Measurements from ENCODE around the gene UCHL1. TPM values are rescaled to one million over a fixed set of nuclear protein-coding genes. Genes with fewer than 3 reads are reported as not detected.
A peak's percentile ranks its signal among the peaks of the same experiment; 100 is the strongest.

The UCHL1 gene
- total and polyA plus RNA-seq, 10 of the 15 experiments (the other 5 are each of a cell fraction or from before 2014, with no cell fraction given): 0.29 to 178 (median 125) TPM

GRCh38 chr4:41214136-41214824 is 42.4 kb upstream of the UCHL1 start, which contains the start of gene APBB2 (continued):
- TF ChIP-seq ZNF217 (IDR thresholded peaks at IDR 0.05) (no peak), SMAD5 (IDR thresholded peaks at IDR 0.05; ENCODE audit: low read depth) (no peak), NR2C1 (IDR thresholded peaks at IDR 0.05) (no peak), POLR2AphosphoS5 (IDR thresholded peaks at IDR 0.05; ENCODE audit: low read length) (peak; percentile 38; the same call in 1 of the 2 replicates), ETV6 (conservative IDR thresholded peaks at IDR 0.05 in 1 of 2, IDR thresholded peaks at IDR 0.05 in 1 of 2; ENCODE audit: borderline replicate concordance in 1 of 2, low read depth in 1 of 2) (no peak), NFXL1 (IDR thresholded peaks at IDR 0.05; ENCODE audit: borderline replicate concordance) (no peak), JUND (IDR thresholded peaks at IDR 0.05; ENCODE audit: low read depth, low read length) (no peak), FOS (IDR thresholded peaks at IDR 0.05; ENCODE audit: borderline replicate concordance, extremely low read depth, insufficient read length) (no peak), YBX1 (IDR thresholded peaks at IDR 0.05) (no peak), CEBPB (IDR thresholded peaks at IDR 0.05; ENCODE audit: borderline replicate concordance in 1 of 2, low read depth in 2 of 2, low read length in 2 of 2) (no peak), ASH2L (IDR thresholded peaks at IDR 0.05; ENCODE audit: borderline replicate concordance, low read depth) (peak; percentile 38; the same call in 1 of the 2 replicates), IRF4 (IDR thresholded peaks at IDR 0.05; ENCODE audit: low read depth, low read length) (no peak), BACH1 (IDR thresholded peaks at IDR 0.05; ENCODE audit: borderline replicate concordance) (peak; percentile 17; the same call in 1 of the 2 replicates), EZH2 (IDR thresholded peaks at IDR 0.05; ENCODE audit: borderline replicate concordance, control insufficient read depth, low read depth, low read length) (no peak), PKNOX1 (IDR thresholded peaks at IDR 0.05) (no peak), MTA2 (IDR thresholded peaks at IDR 0.05; ENCODE audit: low read depth) (no peak), TCF12 (IDR thresholded peaks at IDR 0.05; ENCODE audit: low read depth, low read length) (peak; percentile 54; the same call in 1 of the 2 replicates), IKZF2 (IDR thresholded peaks at IDR 0.05) (peak; percentile 71; a peak in 3 of 4 replicates), SRF (IDR thresholded peaks at IDR 0.05; ENCODE audit: low read depth in 2 of 2, low read length in 2 of 2) (no peak), RFX5 (IDR thresholded peaks at IDR 0.05; ENCODE audit: low read depth, low read length) (no peak), RB1 (IDR thresholded peaks at IDR 0.05; ENCODE audit: borderline replicate concordance) (no peak), STAT3 (IDR thresholded peaks at IDR 0.05; ENCODE audit: low read depth, low read length) (no peak)
- TF ChIP-seq, protein P1, sequence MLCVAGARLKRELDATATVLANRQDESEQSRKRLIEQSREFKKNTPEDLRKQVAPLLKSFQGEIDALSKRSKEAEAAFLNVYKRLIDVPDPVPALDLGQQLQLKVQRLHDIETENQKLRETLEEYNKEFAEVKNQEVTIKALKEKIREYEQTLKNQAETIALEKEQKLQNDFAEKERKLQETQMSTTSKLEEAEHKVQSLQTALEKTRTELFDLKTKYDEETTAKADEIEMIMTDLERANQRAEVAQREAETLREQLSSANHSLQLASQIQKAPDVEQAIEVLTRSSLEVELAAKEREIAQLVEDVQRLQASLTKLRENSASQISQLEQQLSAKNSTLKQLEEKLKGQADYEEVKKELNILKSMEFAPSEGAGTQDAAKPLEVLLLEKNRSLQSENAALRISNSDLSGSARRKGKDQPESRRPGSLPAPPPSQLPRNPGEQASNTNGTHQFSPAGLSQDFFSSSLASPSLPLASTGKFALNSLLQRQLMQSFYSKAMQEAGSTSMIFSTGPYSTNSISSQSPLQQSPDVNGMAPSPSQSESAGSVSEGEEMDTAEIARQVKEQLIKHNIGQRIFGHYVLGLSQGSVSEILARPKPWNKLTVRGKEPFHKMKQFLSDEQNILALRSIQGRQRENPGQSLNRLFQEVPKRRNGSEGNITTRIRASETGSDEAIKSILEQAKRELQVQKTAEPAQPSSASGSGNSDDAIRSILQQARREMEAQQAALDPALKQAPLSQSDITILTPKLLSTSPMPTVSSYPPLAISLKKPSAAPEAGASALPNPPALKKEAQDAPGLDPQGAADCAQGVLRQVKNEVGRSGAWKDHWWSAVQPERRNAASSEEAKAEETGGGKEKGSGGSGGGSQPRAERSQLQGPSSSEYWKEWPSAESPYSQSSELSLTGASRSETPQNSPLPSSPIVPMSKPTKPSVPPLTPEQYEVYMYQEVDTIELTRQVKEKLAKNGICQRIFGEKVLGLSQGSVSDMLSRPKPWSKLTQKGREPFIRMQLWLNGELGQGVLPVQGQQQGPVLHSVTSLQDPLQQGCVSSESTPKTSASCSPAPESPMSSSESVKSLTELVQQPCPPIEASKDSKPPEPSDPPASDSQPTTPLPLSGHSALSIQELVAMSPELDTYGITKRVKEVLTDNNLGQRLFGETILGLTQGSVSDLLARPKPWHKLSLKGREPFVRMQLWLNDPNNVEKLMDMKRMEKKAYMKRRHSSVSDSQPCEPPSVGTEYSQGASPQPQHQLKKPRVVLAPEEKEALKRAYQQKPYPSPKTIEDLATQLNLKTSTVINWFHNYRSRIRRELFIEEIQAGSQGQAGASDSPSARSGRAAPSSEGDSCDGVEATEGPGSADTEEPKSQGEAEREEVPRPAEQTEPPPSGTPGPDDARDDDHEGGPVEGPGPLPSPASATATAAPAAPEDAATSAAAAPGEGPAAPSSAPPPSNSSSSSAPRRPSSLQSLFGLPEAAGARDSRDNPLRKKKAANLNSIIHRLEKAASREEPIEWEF (IDR thresholded peaks at IDR 0.05; ENCODE audit: insufficient replicate concordance, low read depth, low read length): no peak
- TF ChIP-seq, protein P2, sequence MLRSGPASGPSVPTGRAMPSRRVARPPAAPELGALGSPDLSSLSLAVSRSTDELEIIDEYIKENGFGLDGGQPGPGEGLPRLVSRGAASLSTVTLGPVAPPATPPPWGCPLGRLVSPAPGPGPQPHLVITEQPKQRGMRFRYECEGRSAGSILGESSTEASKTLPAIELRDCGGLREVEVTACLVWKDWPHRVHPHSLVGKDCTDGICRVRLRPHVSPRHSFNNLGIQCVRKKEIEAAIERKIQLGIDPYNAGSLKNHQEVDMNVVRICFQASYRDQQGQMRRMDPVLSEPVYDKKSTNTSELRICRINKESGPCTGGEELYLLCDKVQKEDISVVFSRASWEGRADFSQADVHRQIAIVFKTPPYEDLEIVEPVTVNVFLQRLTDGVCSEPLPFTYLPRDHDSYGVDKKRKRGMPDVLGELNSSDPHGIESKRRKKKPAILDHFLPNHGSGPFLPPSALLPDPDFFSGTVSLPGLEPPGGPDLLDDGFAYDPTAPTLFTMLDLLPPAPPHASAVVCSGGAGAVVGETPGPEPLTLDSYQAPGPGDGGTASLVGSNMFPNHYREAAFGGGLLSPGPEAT (IDR thresholded peaks at IDR 0.05; ENCODE audit: low read depth): peak; percentile 67

All from GM12878 (cell line).